Activated CD8-positive, alpha-beta memory T cell treated with anti-CD3 and anti-CD28 coated beads, Interleukin-2, amount 50 U/mL, for 1 hour (primary cell): ENCODE data around the gene SP1.
"Not testable (repeated sequence)": the region's sequence is repeated elsewhere in the genome, so short reads cannot be mapped to it uniquely, and the experiment has no call there.

Experiments used
- DNase-seq: peaks from one replicate; pipeline ENCODE4 v3.0.0-alpha.2; 2020; ENCODE audit errors: extremely low read depth

The SP1 gene

GRCh38 chr12:53380104-53380793 lies at the start of gene SP1:
TSS of gene SP1 (plus strand) at chr12:53380176. CDS start at chr12:53380292, 116 bp downstream.
- DNase-seq = peak; percentile 63

GRCh38 chr12:53330671-53331070 lies 49.3 kb upstream of the SP1 start:
- no peak for DNase-seq

- not testable (repeated sequence) for DNase-seq
These were observed 47.6 kb upstream of the SP1 start for GRCh38 chr12:53332339-53332738.

DNA sequence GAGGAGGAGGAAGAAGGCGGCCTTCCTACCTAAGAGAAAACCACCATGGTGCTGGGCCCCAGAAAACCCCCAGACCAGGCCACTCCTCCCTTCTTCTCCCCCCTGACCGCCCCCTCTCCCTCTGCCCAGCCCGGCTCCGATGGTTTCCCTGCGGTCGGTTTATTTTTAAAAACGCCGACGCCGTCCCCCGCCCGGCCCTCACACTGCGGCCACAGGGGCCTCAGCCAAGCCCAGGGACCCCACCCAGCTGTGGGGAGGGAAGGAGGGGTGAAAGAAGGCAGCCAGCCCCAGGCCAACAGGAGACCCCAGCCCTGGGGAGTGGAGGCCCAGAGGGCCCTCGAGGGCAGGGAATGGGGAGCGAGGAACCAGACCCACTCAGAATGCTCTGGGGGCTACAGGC lies 47.2 kb upstream of the SP1 start:
- no peak for DNase-seq

GRCh38 chr12:53333289-53333688 lies 46.7 kb upstream of the SP1 start:
- no peak for DNase-seq

- no peak for DNase-seq
These were observed 46.1 kb upstream of the SP1 start for GRCh38 chr12:53333845-53334244.

DNA sequence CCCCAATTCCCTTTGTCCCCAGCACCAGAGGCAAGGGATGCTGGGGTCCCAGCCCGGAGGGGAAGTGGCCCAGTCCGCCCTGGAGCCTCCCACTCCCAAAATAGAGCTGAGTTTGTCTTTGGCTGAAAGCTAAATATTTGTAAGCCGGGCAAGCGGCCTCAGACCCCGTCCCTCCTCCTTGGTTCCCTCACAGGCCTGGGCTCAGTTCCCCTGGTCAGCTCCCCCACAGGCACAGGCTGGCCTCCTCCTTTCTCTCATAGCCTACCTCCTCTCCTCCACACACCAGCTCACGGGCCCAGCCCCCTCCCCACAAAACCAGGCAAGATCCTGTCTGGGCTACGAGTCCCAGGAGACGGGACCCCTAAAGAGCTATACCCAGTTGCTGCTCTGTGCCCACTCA lies 45.2 kb upstream of the SP1 start:
- DNase-seq = no peak

DNA sequence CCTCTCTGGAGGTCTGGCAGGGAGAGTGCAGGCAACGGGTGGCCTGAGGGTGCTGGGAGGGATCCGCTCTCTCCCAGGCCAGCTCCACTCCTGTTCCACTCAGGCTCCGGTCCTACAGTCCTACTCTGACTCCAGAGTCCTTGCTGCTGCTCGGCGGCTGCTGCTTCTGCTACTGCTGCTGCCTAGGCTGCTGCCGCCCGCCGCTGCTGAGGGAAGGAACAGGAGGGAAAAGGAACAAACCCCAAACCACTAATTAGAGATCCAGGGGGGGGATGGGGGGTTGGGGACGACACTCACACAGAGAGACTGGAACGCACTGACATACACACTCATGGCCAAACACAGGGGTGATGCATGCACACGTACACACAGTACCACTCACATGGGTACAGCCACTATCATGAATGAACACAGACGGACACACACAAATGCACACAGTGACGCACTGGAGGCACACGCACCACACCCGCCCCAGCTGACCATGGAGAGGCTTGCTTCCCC lies 43.7 kb upstream of the SP1 start, which contains the start of gene SP7:
SP7 (minus strand) TSS at position 174 of the 501 bp plus-strand sequence. CDS start 708 bp downstream, outside the sequence.
- no peak for DNase-seq

- DNase-seq = no peak
These were observed 42.0 kb upstream of the SP1 start for GRCh38 chr12:53338017-53338416.

DNA sequence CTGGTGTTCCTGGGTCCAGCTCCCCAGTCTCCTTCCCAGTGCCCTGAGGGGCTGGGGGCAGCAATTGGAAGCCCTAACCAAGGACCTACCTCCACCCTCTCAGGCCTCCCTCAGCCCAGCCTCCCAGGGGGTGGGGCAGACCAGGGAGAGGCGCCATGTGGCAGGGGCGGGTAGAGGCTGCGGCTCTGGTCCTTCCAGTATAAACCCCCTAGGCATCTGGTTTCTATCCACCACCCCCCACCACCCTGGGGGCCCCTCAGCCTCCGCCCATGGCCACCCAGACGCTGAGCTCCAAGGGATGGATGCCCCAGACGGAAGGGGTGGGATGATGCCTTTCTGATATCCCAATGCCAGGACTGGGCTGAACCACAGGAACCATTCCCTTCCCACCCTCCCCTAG lies 41.1 kb upstream of the SP1 start:
- no peak for DNase-seq

GRCh38 chr12:53340398-53340797 lies 39.6 kb upstream of the SP1 start:
- no peak for DNase-seq

DNA sequence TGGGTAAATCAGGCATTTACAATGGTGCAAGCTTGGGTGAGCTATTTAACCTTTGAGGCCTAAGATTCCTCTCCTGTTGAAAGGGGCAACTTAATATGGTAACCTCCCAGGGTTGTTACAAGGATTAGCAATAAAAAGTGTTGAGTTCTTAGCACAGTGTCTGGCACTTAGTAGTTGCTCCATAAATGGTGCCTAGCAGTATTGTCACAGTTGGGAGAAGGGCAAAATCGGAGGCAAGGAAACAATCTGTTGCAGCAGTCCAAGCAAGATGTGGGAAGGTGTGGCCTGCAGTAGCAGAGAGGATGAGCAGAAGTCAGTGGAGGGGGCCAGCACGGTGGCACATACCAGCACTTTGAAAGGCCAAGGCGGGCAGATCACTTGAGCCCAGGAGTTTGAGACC lies 36.5 kb upstream of the SP1 start:
- DNase-seq = no peak

GRCh38 chr12:53343969-53344368 lies 36.0 kb upstream of the SP1 start:
- no peak for DNase-seq

GRCh38 chr12:53344487-53344823 lies 35.5 kb upstream of the SP1 start:
- no peak for DNase-seq

DNA sequence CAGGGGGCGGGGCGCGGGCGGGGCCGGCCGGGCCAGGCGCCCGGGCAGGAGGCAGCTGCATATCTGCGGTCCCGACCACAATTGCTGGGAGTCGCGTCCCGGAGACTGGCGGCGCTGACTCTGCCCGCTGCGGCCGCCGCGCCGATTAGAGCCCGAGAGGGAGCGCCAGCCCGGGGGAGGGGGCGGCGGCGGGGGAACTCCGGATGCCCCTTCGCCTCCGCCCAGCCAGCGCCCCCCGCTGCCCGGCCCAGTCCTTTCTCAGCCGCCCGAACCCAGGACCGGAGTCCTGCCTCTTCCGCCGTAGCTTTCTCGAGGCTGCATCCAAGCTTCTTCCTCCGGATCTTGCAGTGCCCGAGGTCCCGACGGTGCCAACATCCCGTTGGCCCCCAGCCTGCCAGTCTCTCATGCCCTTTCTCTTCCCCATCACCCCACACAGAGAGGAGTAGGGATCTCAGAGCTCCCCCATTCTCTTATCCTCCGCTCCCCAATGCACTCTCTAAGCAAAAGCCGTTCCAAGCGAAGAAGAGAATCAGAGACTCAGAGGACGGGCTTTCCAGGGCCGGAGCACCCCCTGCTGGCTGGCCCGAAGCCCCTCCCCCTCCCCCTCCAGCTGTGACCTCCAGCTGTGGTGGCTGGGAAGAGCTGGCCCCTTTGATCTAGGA lies 35.0 kb upstream of the SP1 start:
- no peak for DNase-seq

GRCh38 chr12:53345486-53346188 lies 34.3 kb upstream of the SP1 start:
- DNase-seq = no peak

DNA sequence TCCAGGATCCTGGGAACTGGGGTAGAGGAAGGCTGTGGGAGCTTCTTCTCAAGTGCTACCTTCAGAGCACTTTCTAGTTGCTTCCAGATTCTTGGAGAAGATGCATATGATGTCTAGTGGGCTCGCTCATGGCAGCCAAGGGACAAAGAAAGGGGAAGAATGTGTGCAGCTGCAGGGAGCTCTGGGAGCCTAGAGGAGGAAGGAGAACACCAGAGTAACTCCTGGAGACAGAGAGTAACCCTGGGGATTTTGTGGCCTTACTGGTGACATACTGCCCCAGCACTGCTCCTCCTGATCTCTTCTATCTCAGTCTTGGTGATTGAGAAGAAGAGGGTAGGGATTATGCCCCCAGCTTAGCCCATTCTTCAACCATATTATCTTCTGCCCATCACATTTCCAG lies 33.5 kb upstream of the SP1 start:
- no peak for DNase-seq

DNA sequence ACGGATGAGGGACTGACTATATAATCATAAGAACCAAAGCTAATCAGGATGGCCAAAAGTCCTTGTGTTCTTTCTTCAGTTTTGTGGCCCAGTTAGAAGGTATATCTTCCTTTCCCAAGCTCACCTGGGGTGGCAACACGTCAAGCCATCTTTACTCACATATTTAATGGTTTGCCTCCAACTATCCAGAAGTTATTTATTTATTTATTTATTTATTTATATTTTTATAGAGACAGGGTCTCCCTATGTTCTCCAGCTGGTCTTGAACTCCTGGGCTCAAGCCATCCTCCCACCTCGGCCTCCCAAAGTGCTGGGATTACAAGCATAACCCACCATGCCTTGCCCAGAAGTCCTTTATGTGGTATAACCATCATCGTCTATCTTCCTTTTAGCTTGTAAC lies 32.1 kb upstream of the SP1 start:
- DNase-seq = no peak

- DNase-seq = peak; percentile 63
These were observed 27.4 kb upstream of the SP1 start for GRCh38 chr12:53352331-53353256.

- no peak for DNase-seq
These were observed 26.7 kb upstream of the SP1 start for GRCh38 chr12:53353257-53353655.

DNA sequence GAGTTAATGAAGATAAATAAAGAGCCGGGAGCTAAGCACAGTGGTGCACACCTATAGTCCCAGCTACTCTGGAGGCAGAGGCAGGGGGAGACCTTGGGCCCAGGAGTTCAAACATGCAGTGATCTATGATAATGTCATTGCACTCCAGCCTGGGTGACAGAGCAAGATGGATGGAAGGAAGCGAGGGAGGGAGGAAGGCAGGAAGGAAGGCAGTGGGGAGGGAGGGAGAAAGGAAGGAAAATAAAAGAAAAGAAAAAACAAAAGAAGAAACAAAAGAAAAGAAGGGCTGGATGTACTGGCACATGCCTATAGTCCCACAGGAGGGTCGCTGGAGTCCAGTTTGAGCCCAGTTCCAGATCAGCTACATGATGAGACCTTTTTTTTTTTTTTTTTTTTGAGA lies 24.9 kb upstream of the SP1 start:
- no peak for DNase-seq
